Measurements from ENCODE around the gene NBAS. TPM values are rescaled to one million over a fixed set of nuclear protein-coding genes. Genes with fewer than 3 reads are reported as not detected.

NBAS gene
- total RNA-seq, 1 experiment from 2014 or later = 32.5 TPM

GRCh38 chr2:15273452-15273851 is 287.7 kb downstream of the NBAS start:
- H3K9me3 Mint-ChIP-seq = no peaks in the 10 kb centered on the region
- Histone ChIP-seq H3K9ac (ENCODE audit: extremely low read depth, insufficient read length, low read length) (no peak overlapping the region), H3K18ac (ENCODE audit: insufficient read length, low read depth, low read length) (no peak overlapping the region), H4K5ac (ENCODE audit: insufficient read length, low read depth, low read length) (no peak overlapping the region), H3T11ph (ENCODE audit: low read length) (no peak overlapping the region), H4K20me1 (ENCODE audit: control insufficient read depth, insufficient read depth, insufficient read length) (no peaks in the 10 kb centered on the region), H2BK20ac (ENCODE audit: low read depth, low read length, poor library complexity, severe bottlenecking) (no peak overlapping the region), H3K14ac (ENCODE audit: insufficient read depth, low read length) (no peak overlapping the region), H3K23me2 (ENCODE audit: insufficient read length, low read depth, low read length, poor library complexity, severe bottlenecking) (no peaks in the 10 kb centered on the region), H2BK120ac (ENCODE audit: low read depth, low read length, poor library complexity, severe bottlenecking) (no peak overlapping the region), H2AK5ac (ENCODE audit: insufficient read length, low read length) (no peak overlapping the region), H3K4me2 (ENCODE audit: insufficient read depth, insufficient read length, low read length) (no peak overlapping the region), H2BK15ac (ENCODE audit: low read depth, low read length) (no peak overlapping the region), H2BK5ac (ENCODE audit: insufficient read length, low read length) (no peak overlapping the region), H4K8ac (replicated peaks; ENCODE audit: insufficient read length, low read depth, low read length) (no peak overlapping the region), H2AFZ (ENCODE audit: low read length) (no peak overlapping the region), H3K23ac (ENCODE audit: insufficient read length, low read depth, low read length) (no peak overlapping the region), H3K9me3 (ENCODE audit: control insufficient read depth, low read depth, low read length) (no peaks in the 10 kb centered on the region), H3K56ac (ENCODE audit: insufficient read length, low read depth, low read length) (no peak overlapping the region), H4K91ac (ENCODE audit: insufficient read length, low read depth, low read length) (no peak overlapping the region), H3K27ac (ENCODE audit: insufficient read length, low read depth, low read length) (no peak overlapping the region), H3K4me1 (ENCODE audit: insufficient read depth, low read length) (no peaks in the 10 kb centered on the region), H3K79me1 (ENCODE audit: insufficient read depth, low read depth, low read length, poor library complexity, severe bottlenecking) (no peaks in the 10 kb centered on the region), H3K27me3 (ENCODE audit: insufficient read depth, low read length) (no peaks in the 10 kb centered on the region), H3K79me2 (ENCODE audit: insufficient read depth, low read length) (no peaks in the 10 kb centered on the region), H3K4ac (ENCODE audit: low read depth, low read length) (no peak overlapping the region), H2BK12ac (ENCODE audit: insufficient read length, low read depth, low read length) (no peak overlapping the region)
- H3K4me3 Mint-ChIP-seq = no peak overlapping the region
- no peaks in the 10 kb centered on the region for H3K27me3 Mint-ChIP-seq (ENCODE audit: low read depth)
- peaks cover 5 to 10% of the 10 kb centered on the region in 2 experiments for H3K4me1 Mint-ChIP-seq
- peak overlapping the region in 2 of 3 experiments; percentile 27 to 70; a peak in 1 of 7 replicates for H3K27ac Mint-ChIP-seq
- H3K36me3 Mint-ChIP-seq (ENCODE audit: insufficient read depth in 1 of 3, low read depth in 3 of 3) = peaks cover 4 to 6% (median 4%) of the 10 kb centered on the region in 3 experiments; a peak in 5 of 7 replicates
- TF ChIP-seq, protein P1, sequence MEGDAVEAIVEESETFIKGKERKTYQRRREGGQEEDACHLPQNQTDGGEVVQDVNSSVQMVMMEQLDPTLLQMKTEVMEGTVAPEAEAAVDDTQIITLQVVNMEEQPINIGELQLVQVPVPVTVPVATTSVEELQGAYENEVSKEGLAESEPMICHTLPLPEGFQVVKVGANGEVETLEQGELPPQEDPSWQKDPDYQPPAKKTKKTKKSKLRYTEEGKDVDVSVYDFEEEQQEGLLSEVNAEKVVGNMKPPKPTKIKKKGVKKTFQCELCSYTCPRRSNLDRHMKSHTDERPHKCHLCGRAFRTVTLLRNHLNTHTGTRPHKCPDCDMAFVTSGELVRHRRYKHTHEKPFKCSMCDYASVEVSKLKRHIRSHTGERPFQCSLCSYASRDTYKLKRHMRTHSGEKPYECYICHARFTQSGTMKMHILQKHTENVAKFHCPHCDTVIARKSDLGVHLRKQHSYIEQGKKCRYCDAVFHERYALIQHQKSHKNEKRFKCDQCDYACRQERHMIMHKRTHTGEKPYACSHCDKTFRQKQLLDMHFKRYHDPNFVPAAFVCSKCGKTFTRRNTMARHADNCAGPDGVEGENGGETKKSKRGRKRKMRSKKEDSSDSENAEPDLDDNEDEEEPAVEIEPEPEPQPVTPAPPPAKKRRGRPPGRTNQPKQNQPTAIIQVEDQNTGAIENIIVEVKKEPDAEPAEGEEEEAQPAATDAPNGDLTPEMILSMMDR (conservative IDR thresholded peaks at IDR 0.05) = no peak
- no CpG with 5 or more reads among the region's 1 CpG for WGBS (ENCODE audit: extremely low coverage, insufficient read length, low lambda C conversion rate)
- no peak for DNase-seq
